SK-N-SH (cell line): ENCODE data around the gene ORC6. TPM values are rescaled to one million over a fixed set of nuclear protein-coding genes. Genes with fewer than 3 reads are reported as not detected.
A peak's percentile ranks its signal among the peaks of the same experiment; 100 is the strongest.

Experiments
- CTCF ChIA-PET: fragments of 300-600, 350-600 bp; formaldehyde crosslinking; extraction: SDS; loops from one replicate; lab custom pipeline; 2021; lab: Yijun Ruan, JAX
- POLR2A ChIA-PET: fragments of 350-600 bp; sonication (Branson Sonifier 250); formaldehyde crosslinking; extraction: SDS; loops from one replicate; lab custom pipeline; 2020; ENCODE audit warnings: antibody characterized with exemption, inconsistent platforms; lab: Yijun Ruan, JAX
- DNase-seq: peaks from one replicate; pipeline ENCODE4 v3.0.0; 2012
- H2AFZ ChIP-seq: fragments of 200-600 bp; sonication (generic); 2 replicates; pipeline ENCODE4 v1.8.1; 2016; ENCODE audit warnings: antibody characterized with exemption, mild to moderate bottlenecking, low read depth
- H3F3A ChIP-seq: fragments of 200-600 bp; sonication (generic); replicated peaks from 2 replicates; pipeline ENCODE3; 2016; ENCODE audit warnings: antibody characterized with exemption, mild to moderate bottlenecking; ENCODE audit not compliant: insufficient read depth
- H3K27ac ChIP-seq, 2 experiments: fragments of 200-500 bp in 1 of 2; fragments of 200-600 bp in 1 of 2; sonication (Bioruptor generic) in 1 of 2; sonication (generic), shearing (Covaris generic) in 1 of 2; 2 replicates each; pipeline versions ENCODE4 v1.5.1 to v1.6.1; 2014 to 2016; ENCODE audit warnings: low read depth in 2 of 2, inconsistent platforms in 1 of 2, low read length in 1 of 2, mild to moderate bottlenecking in 1 of 2, mixed read lengths in 1 of 2
- H3K27me3 ChIP-seq: fragments of 200-600 bp; sonication (generic), shearing (Covaris generic); 2 replicates; pipeline ENCODE4 v1.6.1; 2016; ENCODE audit warnings: mixed run types; ENCODE audit not compliant: insufficient read depth
- H3K36me3 ChIP-seq, 2 experiments: fragments of 200-500 bp in 1 of 2; fragments of 200-600 bp in 1 of 2; sonication (Bioruptor generic) in 1 of 2; sonication (generic) in 1 of 2; replicated peaks in 1 of 2; 2 replicates each; pipeline versions ENCODE3 to v1.5.1; 2014 to 2016; ENCODE audit warnings: low read length in 1 of 2, mild to moderate bottlenecking in 1 of 2; ENCODE audit not compliant: insufficient read depth in 2 of 2, control insufficient read depth in 1 of 2
- H3K4me1 ChIP-seq, 2 experiments: fragments of 200-500 bp in 1 of 2; fragments of 200-600 bp in 1 of 2; sonication (Bioruptor generic) in 1 of 2; sonication (generic), shearing (Covaris generic) in 1 of 2; 2 replicates each; pipeline versions ENCODE4 v1.5.1 to v1.6.1; 2014 to 2016; ENCODE audit warnings: low read depth in 1 of 2, low read length in 1 of 2, mixed run types in 1 of 2; ENCODE audit not compliant: insufficient read depth in 2 of 2, control insufficient read depth in 1 of 2
- H3K4me2 ChIP-seq: fragments of 200-600 bp; sonication (generic), shearing (Covaris generic); 2 replicates; pipeline ENCODE4 v1.6.1; 2017; ENCODE audit warnings: mixed run types
- H3K4me3 ChIP-seq, 2 experiments: fragments of 200-500 bp in 1 of 2; fragments of 200-600 bp in 1 of 2; sonication (Bioruptor generic) in 1 of 2; sonication (generic), shearing (Covaris generic) in 1 of 2; 2 replicates each; pipeline versions ENCODE4 v1.5.1 to v1.8.1; 2014 to 2016; ENCODE audit warnings: low read depth in 2 of 2, inconsistent platforms in 1 of 2, low read length in 1 of 2, mild to moderate bottlenecking in 1 of 2, mixed read lengths in 1 of 2, moderate library complexity in 1 of 2
- H3K79me2 ChIP-seq: fragments of 200-600 bp; sonication (generic); 2 replicates; pipeline ENCODE4 v1.8.1; 2017; ENCODE audit warnings: mild to moderate bottlenecking; ENCODE audit not compliant: insufficient read depth
- H3K9ac ChIP-seq: fragments of 200-600 bp; sonication (generic); 2 replicates; pipeline ENCODE4 v1.6.1; 2017; ENCODE audit warnings: mixed run types
- H3K9me2 ChIP-seq: fragments of 200-600 bp; sonication (generic); 2 replicates; pipeline ENCODE4 v1.6.1; 2017; ENCODE audit warnings: mixed run types
- H3K9me3 ChIP-seq: fragments of 200-600 bp; sonication (generic); 2 replicates; pipeline ENCODE4 v1.6.1; 2017; ENCODE audit warnings: mixed run types, mild to moderate bottlenecking, moderate library complexity
- H4K20me1 ChIP-seq: fragments of 200-600 bp; sonication (generic); 2 replicates; pipeline ENCODE4 v1.6.1; 2017; ENCODE audit warnings: mild to moderate bottlenecking, mixed run types; ENCODE audit not compliant: insufficient read depth
- FOXJ3 ChIP-seq: sonication (generic); formaldehyde crosslinking; IDR thresholded peaks from 2 replicates; pipeline ENCODE4 v1.5.1; 2020; ENCODE audit warnings: mild to moderate bottlenecking, missing genetic modification reagents
- JUND ChIP-seq: IDR thresholded peaks from 2 replicates; pipeline ENCODE4 v1.4.0; 2012
- NFIC ChIP-seq: IDR thresholded peaks from 2 replicates; pipeline ENCODE4 v1.4.0; 2012; ENCODE audit warnings: borderline replicate concordance
- POLR2AphosphoS5 ChIP-seq: IDR thresholded peaks from 2 replicates; pipeline ENCODE4 v1.6.1; 2012; ENCODE audit warnings: low read depth, low read length
- RCOR1 ChIP-seq: fragments of 150-350 bp; IDR thresholded peaks from 2 replicates; pipeline ENCODE4 v1.6.1; 2017; ENCODE audit warnings: antibody characterized with exemption, low read length
- SMC3 ChIP-seq: IDR thresholded peaks from 2 replicates; pipeline ENCODE4 v1.6.1; 2012; ENCODE audit warnings: low read depth, low read length, improper control_type of control experiment
- WGBS: methylation state at CpG from one replicate; pipeline ENCODE4 v1.1.6; 2017; ENCODE audit warnings: low lambda C conversion rate; 5-methylcytosine and 5-hydroxymethylcytosine counted together
- polyA plus RNA-seq, 3 experiments: library from polyadenylated mRNA; depleted of rRNA; stranded (reverse); fragments of >200 nt; gene quantifications; 2 replicates each; pipeline ENCODE4 v1.2.3, GENCODE V29; 2012
- TF ChIP-seq, protein P1 (sequence below): IDR thresholded peaks from 2 replicates; pipeline ENCODE4 v1.6.1; 2012; ENCODE audit warnings: mild to moderate bottlenecking, low read depth, low read length, moderate library complexity
- TF ChIP-seq, protein P2 (sequence below): fragments of 150-350 bp; IDR thresholded peaks from 2 replicates; pipeline ENCODE4 v1.6.1; 2017; ENCODE audit warnings: antibody characterized with exemption, low read length, low read depth, borderline replicate concordance

ORC6 gene
- polyA plus RNA-seq, 1 of the 3 experiments (the other 2 are of a cell fraction) = 17.4 TPM

DNA sequence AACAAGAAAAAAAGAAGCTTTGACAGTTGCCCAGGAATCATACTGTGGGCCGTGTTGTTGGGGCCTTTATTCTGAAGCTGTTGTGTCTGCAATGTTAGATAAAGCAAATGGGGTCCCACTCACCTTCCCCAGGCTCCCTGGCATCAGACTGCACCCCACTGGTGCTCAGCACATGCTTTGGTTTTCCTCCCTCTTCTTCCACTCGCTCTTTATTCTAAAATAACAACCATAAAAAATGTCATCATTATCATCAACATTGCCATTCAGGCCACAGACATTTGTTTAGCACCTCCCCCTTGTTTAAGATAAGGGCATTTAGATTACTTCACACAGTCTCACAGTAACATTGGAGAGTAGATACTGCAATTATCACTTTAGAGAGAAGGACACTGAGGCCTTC, 50.5 kb downstream of the ORC6 start:
- CTCF ChIA-PET = interaction anchor here (1.0 to 2.5 kb wide), 2 partner anchors 19 to 61 kb away, joined by 3 to 7 read pairs; no protein-coding TSS in a partner anchor
- H3K4me3 ChIP-seq = no peak overlapping the region
- 45% methylated on average over 2 of the region's 2 CpGs for WGBS
- no peak for DNase-seq
- no peak overlapping the region for H3K4me2 ChIP-seq
- H3K79me2 ChIP-seq = no peaks in the 10 kb centered on the region
- H3K27ac ChIP-seq = no peak overlapping the region
- no peaks in the 10 kb centered on the region for H3K9me2 ChIP-seq
- H3K9me3 ChIP-seq = no peaks in the 10 kb centered on the region
- TF ChIP-seq RCOR1 = no peak
- TF ChIP-seq, protein P1, sequence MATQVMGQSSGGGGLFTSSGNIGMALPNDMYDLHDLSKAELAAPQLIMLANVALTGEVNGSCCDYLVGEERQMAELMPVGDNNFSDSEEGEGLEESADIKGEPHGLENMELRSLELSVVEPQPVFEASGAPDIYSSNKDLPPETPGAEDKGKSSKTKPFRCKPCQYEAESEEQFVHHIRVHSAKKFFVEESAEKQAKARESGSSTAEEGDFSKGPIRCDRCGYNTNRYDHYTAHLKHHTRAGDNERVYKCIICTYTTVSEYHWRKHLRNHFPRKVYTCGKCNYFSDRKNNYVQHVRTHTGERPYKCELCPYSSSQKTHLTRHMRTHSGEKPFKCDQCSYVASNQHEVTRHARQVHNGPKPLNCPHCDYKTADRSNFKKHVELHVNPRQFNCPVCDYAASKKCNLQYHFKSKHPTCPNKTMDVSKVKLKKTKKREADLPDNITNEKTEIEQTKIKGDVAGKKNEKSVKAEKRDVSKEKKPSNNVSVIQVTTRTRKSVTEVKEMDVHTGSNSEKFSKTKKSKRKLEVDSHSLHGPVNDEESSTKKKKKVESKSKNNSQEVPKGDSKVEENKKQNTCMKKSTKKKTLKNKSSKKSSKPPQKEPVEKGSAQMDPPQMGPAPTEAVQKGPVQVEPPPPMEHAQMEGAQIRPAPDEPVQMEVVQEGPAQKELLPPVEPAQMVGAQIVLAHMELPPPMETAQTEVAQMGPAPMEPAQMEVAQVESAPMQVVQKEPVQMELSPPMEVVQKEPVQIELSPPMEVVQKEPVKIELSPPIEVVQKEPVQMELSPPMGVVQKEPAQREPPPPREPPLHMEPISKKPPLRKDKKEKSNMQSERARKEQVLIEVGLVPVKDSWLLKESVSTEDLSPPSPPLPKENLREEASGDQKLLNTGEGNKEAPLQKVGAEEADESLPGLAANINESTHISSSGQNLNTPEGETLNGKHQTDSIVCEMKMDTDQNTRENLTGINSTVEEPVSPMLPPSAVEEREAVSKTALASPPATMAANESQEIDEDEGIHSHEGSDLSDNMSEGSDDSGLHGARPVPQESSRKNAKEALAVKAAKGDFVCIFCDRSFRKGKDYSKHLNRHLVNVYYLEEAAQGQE = no peak
- TF ChIP-seq SMC3 = no peak
- TF ChIP-seq POLR2AphosphoS5 = no peak
- TF ChIP-seq, all 33 proteins: peak for 0
- no peaks in the 10 kb centered on the region for H3F3A ChIP-seq
- H3K27me3 ChIP-seq = no peaks in the 10 kb centered on the region
- no peaks in the 10 kb centered on the region for H4K20me1 ChIP-seq
- no peak overlapping the region for H2AFZ ChIP-seq
- H3K36me3 ChIP-seq = no peaks in the 10 kb centered on the region
- POLR2A ChIA-PET = no interaction called here
- no peak overlapping the region for H3K9ac ChIP-seq
- peaks cover 0 to 8% of the 10 kb centered on the region in 2 experiments; a peak in 1 of 4 replicates for H3K4me1 ChIP-seq

DNA sequence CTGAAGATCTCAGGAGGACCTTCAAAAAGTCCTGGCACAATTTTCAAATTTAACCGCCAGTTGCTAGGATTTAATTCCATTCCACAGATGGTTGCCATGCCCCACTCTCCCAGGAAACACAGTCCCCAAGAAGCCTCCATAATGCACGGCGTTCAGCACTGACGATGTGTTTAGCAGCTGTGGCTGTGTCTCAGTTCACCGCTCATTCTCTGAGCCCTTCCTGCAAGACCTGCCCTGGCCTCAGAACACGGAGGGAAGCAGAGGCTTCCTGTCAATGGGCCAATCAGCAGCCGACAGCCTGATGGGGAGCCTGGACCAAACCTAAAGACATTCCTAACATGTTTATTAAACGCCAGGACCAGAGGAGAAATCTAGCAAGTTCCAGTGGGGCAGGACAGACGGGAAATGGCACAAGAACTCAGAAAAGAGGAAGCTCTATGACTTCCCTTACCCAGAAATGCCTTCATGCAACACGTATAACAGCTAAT, 53.8 kb downstream of the ORC6 start:
- H3K79me2 ChIP-seq = no peaks in the 10 kb centered on the region
- H3K4me3 ChIP-seq = no peak overlapping the region
- H3K9me3 ChIP-seq = no peaks in the 10 kb centered on the region
- peaks cover 0 to 8% of the 10 kb centered on the region in 2 experiments; a peak in 1 of 4 replicates for H3K4me1 ChIP-seq
- no peak overlapping the region for H3K4me2 ChIP-seq
- CTCF ChIA-PET = interaction anchor here (0.8 to 1.3 kb wide), 2 partner anchors 14 to 15 kb away, joined by 3 read pairs; no protein-coding TSS in a partner anchor
- no peak overlapping the region for H3K27ac ChIP-seq
- no peak overlapping the region for H3K9ac ChIP-seq
- no peaks in the 10 kb centered on the region for H3F3A ChIP-seq
- WGBS = 72% methylated on average over 10 of the region's 10 CpGs
- H2AFZ ChIP-seq = no peak overlapping the region
- POLR2A ChIA-PET = no interaction called here
- H3K9me2 ChIP-seq = no peaks in the 10 kb centered on the region
- TF ChIP-seq NFIC = no peak
- TF ChIP-seq, protein P2, sequence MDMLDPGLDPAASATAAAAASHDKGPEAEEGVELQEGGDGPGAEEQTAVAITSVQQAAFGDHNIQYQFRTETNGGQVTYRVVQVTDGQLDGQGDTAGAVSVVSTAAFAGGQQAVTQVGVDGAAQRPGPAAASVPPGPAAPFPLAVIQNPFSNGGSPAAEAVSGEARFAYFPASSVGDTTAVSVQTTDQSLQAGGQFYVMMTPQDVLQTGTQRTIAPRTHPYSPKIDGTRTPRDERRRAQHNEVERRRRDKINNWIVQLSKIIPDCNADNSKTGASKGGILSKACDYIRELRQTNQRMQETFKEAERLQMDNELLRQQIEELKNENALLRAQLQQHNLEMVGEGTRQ = no peak
- no peak for TF ChIP-seq JUND
- TF ChIP-seq FOXJ3 = no peak
- H3K36me3 ChIP-seq = no peaks in the 10 kb centered on the region
- no peaks in the 10 kb centered on the region for H3K27me3 ChIP-seq
- H4K20me1 ChIP-seq = no peaks in the 10 kb centered on the region
- DNase-seq = peak; percentile 25
